BJ (cell line): ENCODE measurements around the gene SELENOF. TPM values are rescaled to one million over a fixed set of nuclear protein-coding genes. Genes with fewer than 3 reads are reported as not detected.
A peak's percentile ranks its signal among the peaks of the same experiment; 100 is the strongest.

Source experiments
- CTCF ChIA-PET: fragments of 350-600 bp; formaldehyde crosslinking; extraction: SDS; loops from one replicate; lab custom pipeline; 2021; ENCODE audit warnings: antibody characterized with exemption, inconsistent platforms; lab: Yijun Ruan, JAX
- POLR2A ChIA-PET: fragments of 300-600 bp; sonication (Branson Sonifier 250); formaldehyde crosslinking; extraction: SDS; loops from one replicate; lab custom pipeline; 2021; ENCODE audit warnings: antibody characterized with exemption; lab: Charles Lee
- DNase-seq: peaks from one replicate; pipeline ENCODE4 v3.0.0-alpha.2; 2011; ENCODE audit warnings: low read depth
- H3K27me3 ChIP-seq: 2 replicates; pipeline ENCODE4 v1.6.0; 2011; ENCODE audit warnings: low read length; ENCODE audit not compliant: control insufficient read depth, insufficient read depth
- H3K36me3 ChIP-seq: 2 replicates; pipeline ENCODE4 v1.5.1; 2011; ENCODE audit warnings: low read length; ENCODE audit not compliant: control insufficient read depth, insufficient read depth
- H3K4me3 ChIP-seq: 2 replicates; pipeline ENCODE4 v1.5.1; 2011; ENCODE audit warnings: low read depth, mild to moderate bottlenecking, control low read depth, low read length
- polyA plus RNA-seq: library from polyadenylated mRNA; depleted of rRNA; stranded (reverse); fragments of >200 nt; gene quantifications from 2 replicates; pipeline ENCODE4 v1.2.3, GENCODE V29; 2011
- TF ChIP-seq, protein P1 (sequence below): IDR thresholded peaks from 2 replicates; pipeline ENCODE4 v1.5.1; 2011; ENCODE audit warnings: low read depth, mild to moderate bottlenecking, control low read depth, inconsistent platforms, low read length, moderate library complexity; ENCODE audit not compliant: insufficient read depth

SELENOF gene
- polyA plus RNA-seq, 1 experiment: 115 TPM

DNA sequence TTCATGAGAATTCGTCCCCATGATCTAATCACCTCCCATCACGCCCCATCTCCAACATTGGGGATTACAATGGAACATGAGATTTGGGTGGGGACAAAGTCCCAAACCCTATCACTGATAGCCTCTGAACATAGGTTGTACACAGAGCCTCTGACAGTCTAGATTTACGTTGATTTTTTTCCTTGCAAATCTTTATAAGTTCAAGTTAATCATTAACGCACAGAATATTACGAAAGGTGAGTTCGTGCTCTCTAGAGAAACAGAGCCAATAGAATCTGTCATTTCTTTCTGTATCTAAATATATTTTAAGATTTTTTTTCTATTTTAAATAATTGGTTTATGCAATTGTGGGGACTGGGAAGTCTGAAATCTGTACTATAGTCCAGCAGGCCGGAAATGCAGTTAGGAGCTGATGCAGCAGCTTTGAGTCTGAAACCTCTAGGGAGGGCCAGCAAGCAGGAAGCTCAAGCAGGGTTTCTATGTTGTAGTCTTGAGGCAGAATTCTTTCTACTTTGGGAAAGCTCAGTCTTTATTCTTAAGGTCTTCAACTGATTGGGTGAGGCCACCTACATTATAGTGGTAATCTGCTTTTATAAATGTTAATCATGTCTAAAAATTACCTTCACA is 61.0 kb downstream of the SELENOF start:
- no peaks in the 10 kb centered on the region for H3K36me3 ChIP-seq
- DNase-seq: no peak
- CTCF ChIA-PET: no interaction called here
- no peak overlapping the region for H3K4me3 ChIP-seq
- H3K27me3 ChIP-seq: no peaks in the 10 kb centered on the region
- POLR2A ChIA-PET: no interaction called here
- TF ChIP-seq, protein P1, sequence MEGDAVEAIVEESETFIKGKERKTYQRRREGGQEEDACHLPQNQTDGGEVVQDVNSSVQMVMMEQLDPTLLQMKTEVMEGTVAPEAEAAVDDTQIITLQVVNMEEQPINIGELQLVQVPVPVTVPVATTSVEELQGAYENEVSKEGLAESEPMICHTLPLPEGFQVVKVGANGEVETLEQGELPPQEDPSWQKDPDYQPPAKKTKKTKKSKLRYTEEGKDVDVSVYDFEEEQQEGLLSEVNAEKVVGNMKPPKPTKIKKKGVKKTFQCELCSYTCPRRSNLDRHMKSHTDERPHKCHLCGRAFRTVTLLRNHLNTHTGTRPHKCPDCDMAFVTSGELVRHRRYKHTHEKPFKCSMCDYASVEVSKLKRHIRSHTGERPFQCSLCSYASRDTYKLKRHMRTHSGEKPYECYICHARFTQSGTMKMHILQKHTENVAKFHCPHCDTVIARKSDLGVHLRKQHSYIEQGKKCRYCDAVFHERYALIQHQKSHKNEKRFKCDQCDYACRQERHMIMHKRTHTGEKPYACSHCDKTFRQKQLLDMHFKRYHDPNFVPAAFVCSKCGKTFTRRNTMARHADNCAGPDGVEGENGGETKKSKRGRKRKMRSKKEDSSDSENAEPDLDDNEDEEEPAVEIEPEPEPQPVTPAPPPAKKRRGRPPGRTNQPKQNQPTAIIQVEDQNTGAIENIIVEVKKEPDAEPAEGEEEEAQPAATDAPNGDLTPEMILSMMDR: no peak

DNA sequence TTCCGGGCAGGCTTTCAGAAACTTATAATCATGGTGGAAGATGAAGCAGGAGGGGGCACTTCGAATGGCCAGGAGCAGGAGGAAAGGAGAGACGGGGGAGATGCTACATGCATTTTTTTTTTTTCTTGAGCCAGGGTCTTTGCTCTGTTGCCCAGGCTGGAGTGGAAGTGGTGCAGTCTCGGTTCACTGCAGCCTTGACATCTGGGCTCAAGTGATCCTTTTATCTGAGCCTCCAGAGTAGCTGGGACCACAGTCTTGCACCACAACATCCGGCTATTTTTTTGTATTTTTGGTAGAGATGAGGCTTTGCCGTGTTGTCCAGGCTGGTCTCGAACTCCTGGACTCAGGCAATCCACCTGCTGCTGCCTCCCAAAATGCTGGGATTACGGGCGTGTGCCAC is 61.6 kb downstream of the SELENOF start:
- no peak for DNase-seq
- Histone ChIP-seq H3K4me3 (no peak overlapping the region), H3K27me3 (no peaks in the 10 kb centered on the region), H3K36me3 (no peaks in the 10 kb centered on the region)
- POLR2A ChIA-PET: no interaction called here
- CTCF ChIA-PET: no interaction called here
- TF ChIP-seq, protein P1: no peak

DNA sequence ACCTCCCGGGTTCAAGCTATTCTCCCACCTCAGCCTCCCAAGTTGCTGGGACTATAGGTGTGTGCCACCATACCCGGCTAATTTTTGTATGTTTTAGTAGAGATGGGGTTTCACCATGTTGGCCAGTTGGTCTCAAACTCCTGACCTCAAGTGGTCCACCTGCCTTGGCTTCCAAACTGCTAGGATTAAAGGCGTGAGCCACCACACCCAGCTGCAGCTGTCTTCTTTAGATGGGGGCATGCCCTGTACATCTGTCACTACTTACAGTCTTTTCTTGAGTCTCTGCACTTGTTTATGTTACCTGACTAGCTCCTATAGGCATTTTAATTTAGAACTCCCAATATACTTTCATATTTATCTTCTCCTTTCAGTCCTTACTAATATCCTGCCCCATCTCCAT is 64.2 kb downstream of the SELENOF start:
- CTCF ChIA-PET: interaction anchor here (0.6 kb wide), 1 partner anchor 235 kb away, joined by 3 read pairs; no protein-coding TSS in a partner anchor

DNA sequence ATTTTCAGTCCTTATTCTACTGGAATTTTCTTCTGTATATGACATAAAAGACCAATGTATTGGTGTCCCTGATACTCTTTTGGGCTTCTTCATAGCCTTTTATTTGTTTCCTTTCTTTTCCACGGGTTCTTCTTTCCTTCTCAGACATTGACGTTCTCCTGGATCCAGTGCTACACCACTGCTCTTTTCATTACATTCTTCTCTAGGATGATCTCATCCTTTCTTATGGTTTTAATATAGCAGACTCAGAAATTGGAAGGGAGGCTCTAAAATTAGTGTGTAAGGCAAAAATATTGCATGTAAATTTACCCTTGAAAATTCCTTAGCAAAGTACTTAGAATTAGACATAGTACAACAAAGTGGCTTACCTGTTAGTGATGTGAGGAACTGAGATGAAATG is 65.3 kb downstream of the SELENOF start:
- no peaks in the 10 kb centered on the region for H3K27me3 ChIP-seq
- ChIA-PET CTCF (no interaction called here), POLR2A (no interaction called here)
- H3K4me3 ChIP-seq: no peak overlapping the region
- DNase-seq: no peak
- no peaks in the 10 kb centered on the region for H3K36me3 ChIP-seq
- TF ChIP-seq, protein P1: no peak

More for the DNA sequence above, 64.2 kb downstream of the SELENOF start:
- TF ChIP-seq, protein P1: no peak
- Histone ChIP-seq H3K4me3 (no peak overlapping the region), H3K36me3 (no peaks in the 10 kb centered on the region), H3K27me3 (no peaks in the 10 kb centered on the region)
- POLR2A ChIA-PET: no interaction called here
- DNase-seq: no peak

DNA sequence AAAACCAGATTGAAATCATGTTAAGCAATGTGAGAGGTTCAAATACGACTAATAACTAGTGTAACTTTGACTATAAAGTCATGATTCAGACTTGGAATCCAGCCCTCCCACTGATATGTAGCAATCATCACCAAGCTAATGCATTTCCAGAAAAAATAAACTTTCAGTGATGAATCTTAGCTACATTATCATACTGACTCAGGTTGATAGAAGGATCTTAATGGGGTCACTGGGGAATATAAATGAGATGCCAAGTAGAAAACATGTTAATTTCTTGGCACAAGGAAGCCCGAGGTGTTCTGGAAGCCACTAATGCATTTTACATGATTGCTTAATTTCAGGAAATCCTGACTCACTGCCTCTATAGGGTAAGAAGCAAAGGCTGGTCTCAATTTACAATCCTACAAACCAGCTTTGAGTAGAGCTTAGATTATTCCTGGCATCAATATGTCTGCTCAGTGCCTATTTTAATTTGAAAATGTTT is 67.7 kb downstream of the SELENOF start:
- no peak overlapping the region for H3K4me3 ChIP-seq
- no peaks in the 10 kb centered on the region for H3K27me3 ChIP-seq
- ChIA-PET POLR2A (interaction anchor here (0.6 to 1.0 kb wide), 2 partner anchors 10 to 68 kb away, joined by 4 to 13 read pairs; partner anchors contain the start of genes HS2ST1 and SELENOF), CTCF (interaction anchor here (0.8 to 1.4 kb wide), 3 partner anchors 13 to 69 kb away, joined by 3 to 6 read pairs (median 5); no protein-coding TSS in a partner anchor)
- DNase-seq: peak; percentile 70
- TF ChIP-seq, protein P1: no peak
- H3K36me3 ChIP-seq: no peaks in the 10 kb centered on the region
